Brain microvascular endothelial cell (primary cell): ENCODE data around the gene SPSB1.
A peak's percentile ranks its signal among the peaks of the same experiment; 100 is the strongest.

Experiments
- DNase-seq: peaks from one replicate; pipeline ENCODE4 v3.0.0-alpha.2; 2020
- H3K27ac ChIP-seq: fragments of 250-450 bp; sonication (Bioruptor Pico); 2 replicates; pipeline ENCODE4 v1.5.1; 2020; ENCODE audit warnings: mild to moderate bottlenecking, moderate library complexity
- H3K27me3 ChIP-seq: fragments of 250-450 bp; sonication (Bioruptor Pico); replicated peaks from 2 replicates; pipeline ENCODE4 v1.5.1; 2020; ENCODE audit warnings: mild to moderate bottlenecking
- H3K36me3 ChIP-seq: fragments of 250-450 bp; sonication (Bioruptor Pico); replicated peaks from 2 replicates; pipeline ENCODE4 v1.5.1; 2020; ENCODE audit warnings: mild to moderate bottlenecking
- H3K4me3 ChIP-seq: 2 replicates; pipeline ENCODE4 v1.5.1; 2011; ENCODE audit warnings: low read depth, mild to moderate bottlenecking, control low read depth, low read length, moderate library complexity
- in situ Hi-C: cut with HindIII; loops from 2 replicates; pipeline ENCODE4 v1.10.0; 2017; ENCODE audit warnings: low sequenced_read_pairs, low pct_ligation_motif_present
- TF ChIP-seq, protein P1 (sequence below): IDR thresholded peaks from 2 replicates; pipeline ENCODE4 v1.5.1; 2011; ENCODE audit warnings: low read depth, mild to moderate bottlenecking, moderate library complexity, low read length, control low read depth, inconsistent platforms; ENCODE audit errors: missing control alignments

Gene SPSB1

DNA sequence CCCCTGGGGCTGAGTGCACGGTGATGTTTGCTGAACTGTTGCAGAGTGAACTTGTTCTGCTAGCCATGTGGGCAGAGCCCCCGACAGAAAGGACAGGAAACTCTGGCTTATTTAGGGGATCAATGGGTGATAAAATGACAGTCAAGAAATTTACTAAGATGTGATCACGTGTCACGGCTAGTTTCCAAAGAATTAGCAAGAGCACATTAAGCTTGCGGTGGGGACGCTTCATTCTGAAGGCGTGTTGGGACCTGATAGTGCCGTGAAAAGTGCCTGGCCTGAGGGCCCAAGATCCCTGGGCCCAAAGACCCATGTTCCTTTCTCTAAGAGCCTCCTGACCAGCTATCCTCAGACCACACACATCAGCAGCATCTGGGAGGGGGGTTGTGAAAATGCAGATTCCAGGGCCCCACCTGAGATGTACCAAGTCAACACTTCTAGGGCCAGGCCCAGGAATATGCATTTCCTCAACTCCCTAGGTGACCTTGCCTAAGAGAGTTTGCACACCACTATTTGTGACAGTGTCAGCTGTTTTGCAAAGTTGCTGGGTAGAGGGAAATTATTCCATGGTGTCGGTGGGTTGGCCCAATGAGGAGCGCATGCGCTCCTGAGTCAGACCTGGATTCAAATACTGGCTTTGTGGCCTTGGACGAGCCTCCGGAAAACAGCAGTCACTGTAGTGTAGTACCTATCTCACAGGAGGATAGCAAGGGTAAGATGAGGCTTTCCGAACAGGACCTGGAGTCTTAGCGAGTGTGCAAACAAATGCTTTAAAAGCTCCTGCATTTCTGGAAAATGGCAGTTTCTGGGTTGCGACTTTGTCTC lies 77.5 kb downstream of the SPSB1 start:
- Histone ChIP-seq H3K36me3 (peaks cover 20% of the 10 kb centered on the region), H3K4me3 (no peak overlapping the region), H3K27me3 (no peaks in the 10 kb centered on the region), H3K27ac (no peak overlapping the region)
- in situ Hi-C loops: no loop called here
- TF ChIP-seq, protein P1, sequence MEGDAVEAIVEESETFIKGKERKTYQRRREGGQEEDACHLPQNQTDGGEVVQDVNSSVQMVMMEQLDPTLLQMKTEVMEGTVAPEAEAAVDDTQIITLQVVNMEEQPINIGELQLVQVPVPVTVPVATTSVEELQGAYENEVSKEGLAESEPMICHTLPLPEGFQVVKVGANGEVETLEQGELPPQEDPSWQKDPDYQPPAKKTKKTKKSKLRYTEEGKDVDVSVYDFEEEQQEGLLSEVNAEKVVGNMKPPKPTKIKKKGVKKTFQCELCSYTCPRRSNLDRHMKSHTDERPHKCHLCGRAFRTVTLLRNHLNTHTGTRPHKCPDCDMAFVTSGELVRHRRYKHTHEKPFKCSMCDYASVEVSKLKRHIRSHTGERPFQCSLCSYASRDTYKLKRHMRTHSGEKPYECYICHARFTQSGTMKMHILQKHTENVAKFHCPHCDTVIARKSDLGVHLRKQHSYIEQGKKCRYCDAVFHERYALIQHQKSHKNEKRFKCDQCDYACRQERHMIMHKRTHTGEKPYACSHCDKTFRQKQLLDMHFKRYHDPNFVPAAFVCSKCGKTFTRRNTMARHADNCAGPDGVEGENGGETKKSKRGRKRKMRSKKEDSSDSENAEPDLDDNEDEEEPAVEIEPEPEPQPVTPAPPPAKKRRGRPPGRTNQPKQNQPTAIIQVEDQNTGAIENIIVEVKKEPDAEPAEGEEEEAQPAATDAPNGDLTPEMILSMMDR: no peak
- no peak for DNase-seq

DNA sequence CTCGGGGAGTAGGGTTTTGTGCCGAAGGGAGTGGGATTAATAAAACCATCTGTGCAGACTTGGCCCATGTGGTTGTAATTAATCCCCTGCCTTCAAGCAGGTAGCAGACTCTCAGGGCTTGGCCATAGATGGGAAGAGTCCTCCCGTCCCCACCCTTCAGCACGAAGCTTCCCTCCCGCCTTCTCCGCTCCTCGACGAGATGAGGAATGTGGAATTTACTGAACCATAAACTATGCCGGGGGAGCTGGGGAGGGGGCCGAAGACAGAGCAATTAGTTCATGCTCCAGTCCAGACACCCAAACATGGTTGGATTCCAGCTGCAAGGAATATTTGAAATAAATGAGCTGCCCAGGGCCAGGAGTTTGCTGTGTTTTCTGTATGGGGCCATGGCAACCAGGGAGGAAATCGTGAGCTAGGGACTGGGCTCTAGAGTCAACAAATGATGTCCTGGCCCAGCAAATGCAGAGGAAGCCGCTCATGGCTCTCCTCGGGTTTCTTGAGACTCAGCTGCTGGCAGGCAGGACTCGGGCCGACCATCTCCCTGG lies 78.8 kb downstream of the SPSB1 start:
- TF ChIP-seq, protein P1: no peak
- Histone ChIP-seq H3K27me3 (no peaks in the 10 kb centered on the region), H3K36me3 (peaks cover 20% of the 10 kb centered on the region), H3K4me3 (no peak overlapping the region), H3K27ac (no peak overlapping the region)
- in situ Hi-C loops: no loop called here
- peak; percentile 85 for DNase-seq

DNA sequence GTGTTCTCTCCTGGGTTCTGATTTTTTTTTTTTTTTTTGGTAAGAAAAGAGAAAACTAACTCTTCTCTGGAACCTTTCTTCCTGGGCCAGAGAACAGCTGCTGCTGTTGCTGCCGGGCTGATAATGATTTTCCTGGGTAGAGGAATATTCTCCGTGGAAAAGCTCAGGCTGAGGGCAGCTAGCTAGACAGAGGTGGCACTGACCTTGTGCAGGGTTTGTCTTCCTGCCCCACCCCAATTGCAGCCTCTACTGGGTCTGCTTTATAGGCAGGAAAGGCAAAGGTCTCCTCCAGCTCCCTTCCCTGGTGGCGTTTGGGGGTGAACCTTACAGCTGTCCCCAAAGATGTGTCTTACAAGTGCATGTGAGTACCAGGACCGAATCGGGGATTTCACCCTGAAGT lies 79.3 kb downstream of the SPSB1 start:
- in situ Hi-C loops: no loop called here
- TF ChIP-seq, protein P1: no peak
- Histone ChIP-seq H3K27ac (no peak overlapping the region), H3K27me3 (no peaks in the 10 kb centered on the region), H3K36me3 (peaks cover 20% of the 10 kb centered on the region), H3K4me3 (no peak overlapping the region)
- no peak for DNase-seq

DNA sequence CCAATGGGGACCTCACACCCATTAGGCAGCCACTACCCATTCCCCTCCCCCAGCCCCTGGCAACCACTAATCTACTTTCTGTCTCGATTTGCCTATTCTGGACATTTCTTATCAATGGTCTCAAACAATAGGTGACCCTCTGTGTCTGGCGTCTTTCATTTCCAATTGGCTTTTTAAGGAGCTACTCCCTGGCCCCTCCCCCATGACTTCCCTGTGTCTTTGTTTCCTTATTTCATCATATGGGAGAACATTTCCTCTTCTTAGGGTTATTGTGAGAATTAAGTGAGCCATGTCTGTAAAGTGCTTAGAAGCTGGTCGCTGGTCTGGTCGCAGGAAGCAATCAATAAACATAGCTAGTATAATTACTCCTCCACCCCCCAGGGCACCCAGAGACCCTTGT lies 80.9 kb downstream of the SPSB1 start:
- Histone ChIP-seq H3K36me3 (peaks cover 6% of the 10 kb centered on the region), H3K27me3 (no peaks in the 10 kb centered on the region), H3K4me3 (no peak overlapping the region), H3K27ac (no peak overlapping the region)
- TF ChIP-seq, protein P1: no peak
- in situ Hi-C loops: no loop called here
- no peak for DNase-seq

DNA sequence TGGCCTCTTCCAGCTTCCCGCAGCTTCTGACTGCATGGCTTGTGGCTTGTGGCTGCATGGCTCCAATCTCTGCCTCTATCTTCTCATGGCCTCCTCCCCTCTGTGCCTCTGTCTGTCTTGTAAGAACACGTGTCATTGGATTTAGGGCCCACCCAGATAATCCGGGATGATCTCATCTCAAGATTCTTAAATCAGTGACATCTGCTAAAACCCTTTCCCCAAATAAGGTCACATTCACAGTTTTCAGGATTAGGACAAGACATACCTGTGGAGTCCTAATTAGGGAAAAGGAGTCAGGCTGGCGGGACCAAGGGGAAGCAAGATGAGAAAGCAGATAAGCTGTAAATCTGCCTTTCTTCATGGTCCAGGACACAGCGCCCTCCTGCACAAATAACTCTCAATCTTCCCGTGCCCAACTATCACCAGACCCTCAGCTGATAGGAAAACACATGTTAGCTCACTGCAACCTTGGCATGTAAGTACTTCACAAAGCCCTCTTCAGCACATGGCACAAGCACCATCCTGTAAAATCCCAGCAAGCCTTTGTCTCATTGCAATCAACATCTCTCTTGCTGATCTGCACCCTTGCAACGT lies 82.2 kb downstream of the SPSB1 start:
- H3K27ac ChIP-seq: no peak overlapping the region
- DNase-seq: no peak

More for the DNA sequence above, 82.2 kb downstream of the SPSB1 start:
- H3K36me3 ChIP-seq: no peaks in the 10 kb centered on the region
- TF ChIP-seq, protein P1: no peak
- in situ Hi-C loops: no loop called here
- no peaks in the 10 kb centered on the region for H3K27me3 ChIP-seq
- no peak overlapping the region for H3K4me3 ChIP-seq
